ENCODE results near the gene SEPTIN10.
"Not testable (repeated sequence)": the region's sequence is repeated elsewhere in the genome, so short reads cannot be mapped to it uniquely, and the experiment has no call there.

Gene SEPTIN10

DNA sequence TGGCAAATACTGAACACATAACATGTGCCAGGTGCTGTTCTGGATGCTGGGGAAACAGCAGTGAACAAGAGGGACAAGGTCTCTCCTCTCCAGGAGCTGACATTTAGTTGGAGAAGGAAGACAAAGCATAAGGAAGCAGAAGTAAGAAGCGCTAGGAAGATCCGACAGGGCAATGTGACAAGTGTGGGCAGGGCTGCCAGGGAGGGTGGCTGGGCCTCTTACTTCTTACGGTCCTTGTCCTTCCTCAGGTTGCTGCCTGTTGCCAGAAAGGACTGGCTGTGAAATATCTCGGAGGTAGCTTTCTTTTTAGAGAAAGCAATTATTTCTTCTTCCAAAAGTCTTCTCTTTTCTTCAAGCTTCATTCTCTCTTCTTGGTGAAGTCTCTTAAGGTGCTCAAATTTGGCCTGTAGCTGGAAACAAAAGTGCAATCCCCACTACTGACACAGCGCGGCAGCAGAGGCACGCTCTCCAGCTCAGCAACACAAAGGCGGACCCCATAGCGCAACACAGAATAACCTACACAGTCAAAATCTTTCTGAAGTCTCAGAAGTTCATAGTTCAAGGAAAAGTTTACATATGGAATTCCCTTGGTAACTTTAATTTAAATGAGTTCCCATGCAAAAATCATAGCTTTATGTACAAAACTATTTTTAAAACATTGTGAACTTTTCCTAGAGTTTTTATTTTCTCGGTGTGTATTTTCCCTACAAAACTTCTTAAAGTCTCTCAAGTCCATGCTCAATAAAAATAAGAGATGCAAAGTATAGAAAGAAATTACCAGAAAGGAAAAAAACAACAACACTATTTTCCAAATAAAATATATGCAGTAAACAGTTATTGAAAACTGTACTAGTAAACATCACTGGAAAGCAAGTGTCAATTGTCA lies 67.7 kb downstream of the SEPTIN10 start:
- no peak for DNase-seq (ENCODE audit: low read depth, low spot score)

DNA sequence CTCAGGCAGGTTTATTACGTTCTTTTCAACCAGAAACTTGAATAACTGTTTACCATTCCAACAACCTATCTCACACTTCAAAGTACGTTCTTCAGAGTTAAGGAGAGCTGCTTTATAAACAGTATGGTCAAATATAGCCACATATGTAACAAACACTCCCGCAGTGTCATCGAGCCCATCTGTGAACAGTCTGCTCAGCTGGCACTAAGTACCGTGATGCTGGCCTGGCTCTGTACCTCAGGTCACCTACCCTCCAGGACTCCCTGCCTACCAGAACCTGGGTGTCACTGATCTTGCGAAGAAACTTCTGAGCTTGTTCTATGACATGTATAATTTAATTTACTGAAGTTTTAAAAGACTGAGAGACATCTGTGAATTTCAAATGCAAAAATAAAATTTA lies 71.4 kb downstream of the SEPTIN10 start:
- DNase-seq (ENCODE audit: low read depth, low spot score) = no peak

DNA sequence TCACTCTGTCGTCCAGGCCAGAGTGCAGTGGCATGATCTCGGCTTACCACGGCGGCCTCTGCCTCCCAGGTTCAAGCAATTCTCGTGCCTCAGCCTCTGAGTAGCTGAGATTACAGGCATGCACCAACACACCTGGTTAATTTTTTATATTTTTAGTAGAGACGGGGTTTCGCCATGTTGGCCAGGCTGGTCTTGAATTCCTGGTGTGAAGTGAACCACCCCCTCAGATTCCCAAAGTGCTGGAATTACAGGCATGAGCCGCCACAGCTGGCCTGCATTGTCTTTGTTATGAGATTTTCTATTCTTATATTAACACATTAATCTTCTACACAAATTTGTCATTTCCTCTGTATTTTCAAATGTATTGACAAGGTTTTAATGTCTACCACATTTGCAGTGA lies 75.2 kb downstream of the SEPTIN10 start:
- no peak for DNase-seq (ENCODE audit: low read depth, low spot score)

DNA sequence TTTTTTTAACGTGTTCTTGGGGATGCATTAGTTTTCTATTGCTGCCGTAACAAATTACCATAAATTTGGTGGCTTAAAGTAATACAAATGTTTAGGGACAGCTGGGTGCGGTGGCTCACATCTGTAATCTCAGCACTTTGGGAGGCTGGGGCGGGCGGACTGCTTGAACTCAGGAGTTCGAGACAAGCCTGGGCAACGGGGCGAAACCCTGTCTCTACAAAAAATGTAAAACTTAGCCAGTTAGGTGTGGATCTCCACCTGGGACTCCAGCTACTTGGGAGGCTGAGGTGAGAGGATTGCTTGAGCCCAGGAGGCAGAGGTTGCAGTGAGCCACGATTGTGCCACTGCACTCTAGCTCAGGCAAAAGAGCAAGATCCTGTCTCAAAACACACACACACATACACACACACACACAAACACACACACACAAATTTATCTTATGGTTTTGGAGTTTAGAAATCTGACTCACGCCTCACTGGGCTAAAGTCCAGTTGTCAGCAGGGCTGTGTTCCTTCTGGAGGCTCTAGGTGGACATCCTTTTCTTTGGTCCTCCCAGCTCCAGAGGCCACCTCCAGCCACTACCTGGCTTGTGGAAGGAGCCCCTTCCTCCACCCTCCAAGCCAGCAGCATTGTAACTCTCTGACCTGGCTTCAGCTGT lies 76.1 kb downstream of the SEPTIN10 start:
- no peak for DNase-seq (ENCODE audit: low read depth, low spot score)

DNA sequence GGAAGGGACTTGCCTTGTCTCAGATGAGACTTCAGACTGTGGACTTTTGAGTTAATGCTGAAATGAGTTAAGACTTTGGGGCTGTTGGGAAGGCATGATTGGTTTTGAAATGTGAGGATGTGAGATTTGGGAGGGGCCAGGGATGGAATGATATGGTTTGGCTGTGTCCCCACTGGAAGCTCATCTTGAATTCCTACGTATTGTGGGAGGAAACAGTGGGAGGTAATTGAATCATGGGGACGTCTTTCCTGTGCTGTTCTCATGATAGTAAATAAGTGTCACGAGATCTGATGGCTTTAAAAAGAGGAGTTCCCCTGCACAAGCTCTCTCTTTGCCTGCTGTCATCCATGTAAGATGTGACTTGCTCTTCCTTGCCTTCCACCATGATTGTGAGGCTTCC lies 77.2 kb downstream of the SEPTIN10 start:
- not testable (repeated sequence) for DNase-seq (ENCODE audit: low read depth, low spot score)

DNA sequence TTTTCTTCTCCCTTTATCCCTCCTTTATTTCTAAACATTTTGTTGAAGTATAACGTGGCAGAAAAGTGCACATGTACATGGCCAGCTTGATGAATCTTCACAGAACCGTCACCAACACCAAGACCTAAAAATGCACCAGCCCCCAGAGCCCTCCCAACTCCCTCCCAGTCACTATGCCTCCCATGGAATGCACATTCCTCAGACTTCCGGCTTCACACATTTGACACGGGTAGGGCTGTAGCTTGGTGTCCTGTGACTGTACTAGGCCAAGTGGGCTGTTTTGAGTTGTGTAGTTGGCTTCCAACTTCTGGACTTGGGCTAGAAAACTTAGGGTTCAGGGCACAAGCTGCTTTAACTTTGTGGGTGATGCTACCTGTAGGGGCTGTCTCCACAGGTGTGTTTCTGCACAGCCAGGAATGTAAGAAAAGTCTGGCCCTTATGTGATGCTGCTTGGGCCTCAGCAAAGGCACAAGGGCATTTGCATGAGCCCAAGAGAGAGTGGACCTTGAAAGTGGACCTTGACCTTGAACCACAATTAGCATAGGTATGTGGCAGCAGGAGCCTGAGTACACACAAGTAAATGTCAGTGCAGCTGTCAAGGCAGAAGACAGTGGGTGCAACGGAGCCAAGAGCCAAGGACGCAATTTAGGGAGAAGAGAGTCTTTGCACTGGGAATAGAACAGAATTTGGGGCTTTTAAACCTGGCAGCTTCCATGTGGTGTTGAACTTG lies 78.4 kb downstream of the SEPTIN10 start:
- no peak for DNase-seq (ENCODE audit: low read depth, low spot score)

DNA sequence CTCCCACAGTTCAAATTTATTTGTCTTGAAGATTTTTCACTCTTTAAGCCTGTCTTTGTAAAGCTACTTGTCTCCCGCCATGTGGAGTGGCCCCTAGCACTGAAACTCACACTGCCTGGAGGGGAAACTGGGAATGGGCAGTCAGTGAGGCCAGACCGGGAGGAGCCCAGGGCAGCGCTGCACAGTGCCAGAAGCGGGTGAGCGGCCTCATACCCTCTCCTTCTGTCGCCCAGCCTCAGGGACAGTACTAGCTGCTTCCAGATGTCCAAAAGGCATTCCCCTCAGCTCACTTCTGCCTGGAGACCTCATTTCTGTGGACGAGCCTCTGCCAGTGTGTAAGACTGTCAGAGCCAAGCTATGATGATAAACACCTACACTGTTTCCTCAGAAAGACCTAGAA lies 79.9 kb downstream of the SEPTIN10 start:
- DNase-seq (ENCODE audit: low read depth, low spot score) = no peak

DNA sequence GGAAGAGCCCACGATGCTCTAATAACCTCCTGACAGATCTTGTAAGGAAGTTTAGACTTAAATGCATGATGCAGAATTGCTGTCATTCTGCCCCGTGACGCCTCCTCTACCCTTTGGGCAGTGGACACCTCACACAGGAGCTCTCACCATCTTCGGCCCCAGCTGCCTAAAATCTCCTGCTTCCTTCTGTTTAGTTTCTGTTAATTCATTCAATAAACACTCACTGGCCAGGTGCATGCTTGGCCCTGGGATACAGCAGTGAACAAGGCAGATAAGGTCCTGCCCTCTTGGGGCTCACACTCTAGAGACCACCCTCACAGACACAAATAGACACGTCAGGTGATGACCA lies 81.1 kb downstream of the SEPTIN10 start:
- no peak for DNase-seq (ENCODE audit: low read depth, low spot score)

DNA sequence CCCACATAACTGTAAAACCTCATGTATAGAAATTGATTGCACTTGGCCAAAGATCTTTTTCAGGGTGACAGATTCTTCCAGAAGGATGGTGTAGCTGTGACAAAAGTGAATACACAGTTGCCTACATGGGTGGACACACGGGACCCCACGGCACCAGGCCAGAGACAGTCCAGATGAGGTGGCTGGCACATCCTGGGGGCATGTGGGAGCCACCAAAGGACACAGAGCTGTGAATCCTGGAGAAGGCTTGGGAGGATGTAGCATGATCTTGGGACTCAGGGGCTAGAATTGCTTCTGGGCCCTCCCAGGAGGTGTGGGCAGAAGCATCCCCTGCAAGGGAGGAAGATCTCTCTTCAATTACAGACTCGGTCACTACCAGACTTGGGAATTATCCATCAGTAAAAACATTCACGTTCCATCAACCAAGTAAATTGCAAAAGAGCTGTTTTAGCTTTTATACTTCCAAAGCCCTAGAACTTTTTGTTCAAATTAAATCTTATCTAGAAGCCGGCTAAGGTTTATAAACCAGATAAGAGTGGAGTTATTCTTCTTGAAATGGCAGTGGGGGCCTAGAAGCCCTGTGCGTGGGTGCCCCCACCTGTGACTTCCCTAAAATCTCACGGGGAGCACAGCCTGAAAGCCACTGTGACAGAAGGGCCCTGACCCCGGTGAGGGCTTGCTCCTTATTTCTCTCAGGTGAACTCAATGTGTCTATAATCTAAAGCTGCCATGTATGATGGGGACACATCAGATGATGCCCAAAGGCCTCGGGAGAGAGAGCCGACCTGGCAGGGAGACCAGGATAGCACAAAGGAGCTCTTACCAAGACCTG lies 81.7 kb downstream of the SEPTIN10 start:
- no peak for DNase-seq (ENCODE audit: low read depth, low spot score)

DNA sequence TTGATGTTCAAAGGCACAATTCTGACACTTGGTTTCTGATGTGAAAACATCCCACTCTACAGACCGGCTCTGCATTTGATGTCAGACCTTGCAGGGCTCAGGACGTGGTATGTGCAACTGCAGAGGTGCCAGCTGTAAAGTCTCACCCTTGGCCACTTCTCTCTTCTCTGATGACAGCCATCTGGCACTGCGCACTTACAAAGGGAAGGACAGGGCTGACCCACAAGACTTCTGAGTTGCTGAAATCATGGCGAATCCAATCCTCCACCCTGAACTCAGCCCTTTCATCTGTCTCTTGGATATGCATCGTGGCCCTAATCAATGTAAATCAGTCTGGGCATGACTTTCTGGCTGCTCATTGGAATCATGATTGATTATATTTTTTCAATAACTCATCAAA lies 82.5 kb downstream of the SEPTIN10 start:
- no peak for DNase-seq (ENCODE audit: low read depth, low spot score)

DNA sequence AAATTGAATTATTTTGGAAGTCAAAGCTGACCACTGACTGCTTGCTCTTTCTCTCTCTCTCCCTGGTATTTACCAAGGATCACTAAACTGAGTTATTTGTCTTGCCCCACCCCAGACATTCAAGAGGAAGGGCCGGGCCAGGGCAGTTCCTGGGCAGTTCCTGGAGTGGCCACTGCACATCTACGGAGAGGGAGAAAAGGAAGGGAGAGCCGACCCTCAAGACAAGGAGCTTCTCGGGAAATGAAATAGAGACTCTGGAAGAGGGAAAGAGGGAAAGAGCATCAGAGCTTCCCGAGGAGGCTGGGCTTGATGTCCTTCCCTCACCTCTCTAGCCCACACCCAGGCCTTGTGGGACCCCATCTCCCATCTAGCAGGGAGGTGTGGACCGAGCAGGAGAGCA lies 83.1 kb downstream of the SEPTIN10 start:
- no peak for DNase-seq (ENCODE audit: low read depth, low spot score)

DNA sequence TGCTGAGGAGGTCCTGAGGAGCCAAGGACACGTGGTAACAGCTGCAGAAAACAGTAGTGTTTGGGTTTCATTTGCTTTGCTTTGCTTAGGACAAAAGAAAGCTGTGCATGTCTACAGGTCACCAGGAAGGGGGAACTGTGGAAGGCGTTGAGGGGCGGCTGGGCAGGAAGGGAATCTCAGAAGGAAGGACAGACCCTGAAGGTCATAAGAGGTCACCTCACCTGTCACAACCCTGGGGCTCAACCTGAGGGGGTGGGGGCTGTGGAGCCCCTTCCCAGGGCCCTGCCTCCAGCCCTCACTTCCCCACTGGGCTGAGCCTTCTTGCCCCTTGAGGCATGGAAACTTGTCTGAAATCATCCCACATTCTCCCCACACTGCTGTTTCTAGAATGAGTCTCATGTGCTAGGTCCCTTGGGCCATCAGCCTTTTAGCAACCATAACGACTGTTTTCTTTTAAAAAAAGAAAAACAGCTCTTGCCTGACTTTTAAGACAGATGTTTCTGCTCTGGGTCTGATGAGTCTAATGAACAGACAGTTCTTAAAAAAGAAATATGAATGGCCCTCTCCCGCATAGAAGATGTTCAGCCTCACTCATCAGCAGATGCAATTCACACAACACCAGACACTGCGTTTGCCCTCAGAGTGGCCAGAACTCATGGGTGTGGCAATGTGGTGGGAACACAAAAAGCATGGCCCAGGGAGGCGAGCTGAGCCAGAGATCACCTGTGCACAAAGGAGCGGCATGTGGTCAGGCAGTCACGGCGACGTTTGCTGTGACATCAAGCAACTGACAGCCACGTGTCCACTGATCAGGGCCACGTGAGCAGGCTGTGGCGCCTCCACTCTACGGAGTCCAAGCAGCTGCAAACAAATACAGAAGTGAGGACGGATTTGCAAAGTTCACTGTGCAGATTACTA lies 84.0 kb downstream of the SEPTIN10 start:
- no peak for DNase-seq (ENCODE audit: low read depth, low spot score)

DNA sequence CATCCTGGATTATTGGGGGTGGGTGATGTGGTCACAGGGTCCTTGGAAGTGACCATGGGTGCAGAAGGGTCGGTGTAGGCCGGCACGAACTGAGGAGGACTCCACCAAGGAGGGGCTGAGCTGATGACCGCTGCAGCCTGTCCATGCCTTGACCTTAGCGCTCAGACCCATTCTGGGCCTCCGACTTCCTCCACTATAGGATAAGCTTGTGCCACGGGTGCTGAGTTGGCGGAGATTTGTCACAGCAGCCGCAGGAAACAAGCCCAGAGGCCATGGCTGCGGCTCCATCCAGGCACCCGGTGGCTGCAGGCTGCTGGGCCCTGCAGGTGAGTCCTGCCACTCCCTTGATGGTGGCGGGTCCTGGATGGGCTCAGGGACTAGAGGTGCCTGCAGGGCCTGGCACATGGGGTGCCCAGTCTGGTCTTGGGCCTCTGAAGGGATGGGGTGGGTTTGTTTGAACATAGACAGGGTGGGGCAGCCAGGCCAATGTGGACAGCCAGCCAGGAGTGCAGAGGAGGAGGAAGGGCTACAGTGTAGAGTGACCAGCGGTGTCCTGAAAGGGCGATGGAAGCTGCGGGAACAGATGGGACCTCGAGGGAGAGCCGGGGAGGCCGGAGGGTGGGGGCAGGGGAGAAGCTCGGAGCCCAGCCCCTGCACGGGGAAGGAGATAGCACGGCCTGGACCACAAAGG lies 84.8 kb downstream of the SEPTIN10 start:
- no peak for DNase-seq (ENCODE audit: low read depth, low spot score)

DNA sequence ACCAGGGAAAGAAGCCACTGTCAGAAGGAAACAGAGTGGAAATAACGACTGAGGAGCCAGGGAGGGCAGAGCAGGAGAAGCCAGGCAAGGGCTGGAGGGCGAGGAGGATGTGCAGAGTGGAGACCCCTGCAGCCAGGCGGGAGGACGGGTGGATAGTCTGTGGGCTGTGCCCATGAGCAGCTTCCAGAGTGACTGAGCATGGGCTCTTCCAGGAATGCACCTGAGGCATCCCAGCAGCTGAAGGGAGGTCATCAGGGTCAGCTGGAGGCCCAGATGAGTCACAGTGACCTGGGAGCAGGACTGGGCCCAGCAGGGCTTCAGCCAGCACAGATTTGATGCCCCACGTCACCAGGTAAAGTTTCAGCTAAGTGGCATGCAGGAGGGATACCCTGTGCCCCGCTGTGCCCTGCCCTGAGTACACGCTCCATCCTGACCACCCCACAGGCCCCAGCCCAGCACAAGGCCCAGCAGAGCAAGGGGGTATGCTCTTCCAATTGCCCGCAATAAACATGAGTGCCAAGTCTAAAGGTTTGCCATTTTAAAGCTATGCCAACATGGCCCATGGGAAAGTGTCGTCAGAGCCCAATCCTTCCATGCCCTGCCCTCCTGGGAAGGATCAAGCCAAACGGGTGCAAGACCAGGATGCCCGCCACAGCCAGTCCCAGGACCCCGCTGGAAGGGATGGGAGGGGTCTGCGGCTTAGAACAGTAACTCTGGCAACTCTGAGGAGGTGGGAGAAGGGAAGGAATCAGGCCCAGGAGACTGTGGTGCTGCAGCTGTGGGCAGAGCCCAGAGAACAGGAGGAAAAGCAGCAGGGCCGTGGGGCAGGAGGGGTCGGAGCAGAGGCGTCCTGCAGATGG lies 85.7 kb downstream of the SEPTIN10 start:
- no peak for DNase-seq (ENCODE audit: low read depth, low spot score)

DNA sequence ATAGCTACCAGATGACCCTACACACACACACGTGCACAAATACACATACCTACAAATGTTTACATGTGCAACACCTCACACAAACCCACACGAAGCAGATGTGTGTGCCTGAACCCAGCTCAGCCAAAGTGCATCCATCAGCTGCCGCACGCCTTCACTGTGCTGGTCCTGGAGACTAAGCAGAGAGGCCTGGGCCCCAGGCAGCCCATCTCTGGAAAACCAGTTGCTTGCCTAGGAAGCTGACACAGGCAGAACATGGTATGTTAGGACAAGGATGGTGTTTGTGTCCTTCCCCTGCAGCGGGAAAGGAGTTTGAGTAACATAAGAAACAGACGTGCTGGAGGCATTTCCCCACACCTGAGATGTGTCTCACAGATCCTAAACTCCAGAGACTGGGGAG lies 86.7 kb downstream of the SEPTIN10 start:
- DNase-seq (ENCODE audit: low read depth, low spot score) = no peak

DNA sequence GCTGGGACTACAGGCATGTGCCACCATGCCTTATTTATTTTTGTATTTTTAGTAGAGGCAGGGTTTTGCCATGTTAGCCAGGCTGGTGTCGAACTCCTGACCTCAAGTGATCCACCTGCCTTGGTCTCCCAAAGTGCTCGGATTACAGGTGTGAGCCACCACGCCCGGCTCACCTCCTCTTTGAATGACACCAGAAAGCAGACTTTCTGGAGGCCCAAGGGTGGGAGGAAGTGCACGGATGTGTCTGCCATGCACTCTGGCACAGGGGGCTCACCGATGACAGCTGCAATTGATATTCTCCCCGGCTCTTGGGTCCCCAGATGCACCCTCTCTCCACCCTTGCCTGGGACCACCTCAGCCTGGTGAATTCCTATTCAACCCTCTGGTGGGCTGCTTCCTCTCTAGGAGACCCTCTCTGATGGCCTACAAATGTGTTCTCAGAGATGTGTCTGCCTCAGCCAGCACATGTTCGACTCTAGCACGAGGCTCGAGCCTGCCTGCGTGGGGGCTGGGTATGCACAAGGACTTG lies 87.3 kb downstream of the SEPTIN10 start:
- DNase-seq (ENCODE audit: low read depth, low spot score) = no peak

DNA sequence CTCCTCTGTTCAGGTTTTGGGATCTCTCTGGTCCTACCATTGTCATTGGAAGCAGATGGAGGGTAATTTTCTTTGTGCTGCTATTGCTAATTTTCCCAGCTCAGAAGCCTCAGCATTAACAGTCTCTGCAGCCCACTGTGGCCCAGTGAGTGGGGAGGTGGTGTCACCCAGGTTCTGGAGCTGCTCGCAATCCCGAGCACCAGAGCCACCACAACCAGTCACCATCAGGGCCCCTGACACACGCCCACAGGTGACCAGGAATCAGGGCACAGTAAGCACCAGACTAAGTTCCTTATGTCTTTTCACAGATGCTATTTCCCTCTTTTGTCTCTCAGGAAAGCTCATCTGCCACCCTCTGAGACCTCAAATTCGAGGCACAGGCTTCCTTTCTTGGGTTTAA lies 87.9 kb downstream of the SEPTIN10 start:
- no peak for DNase-seq (ENCODE audit: low read depth, low spot score)

DNA sequence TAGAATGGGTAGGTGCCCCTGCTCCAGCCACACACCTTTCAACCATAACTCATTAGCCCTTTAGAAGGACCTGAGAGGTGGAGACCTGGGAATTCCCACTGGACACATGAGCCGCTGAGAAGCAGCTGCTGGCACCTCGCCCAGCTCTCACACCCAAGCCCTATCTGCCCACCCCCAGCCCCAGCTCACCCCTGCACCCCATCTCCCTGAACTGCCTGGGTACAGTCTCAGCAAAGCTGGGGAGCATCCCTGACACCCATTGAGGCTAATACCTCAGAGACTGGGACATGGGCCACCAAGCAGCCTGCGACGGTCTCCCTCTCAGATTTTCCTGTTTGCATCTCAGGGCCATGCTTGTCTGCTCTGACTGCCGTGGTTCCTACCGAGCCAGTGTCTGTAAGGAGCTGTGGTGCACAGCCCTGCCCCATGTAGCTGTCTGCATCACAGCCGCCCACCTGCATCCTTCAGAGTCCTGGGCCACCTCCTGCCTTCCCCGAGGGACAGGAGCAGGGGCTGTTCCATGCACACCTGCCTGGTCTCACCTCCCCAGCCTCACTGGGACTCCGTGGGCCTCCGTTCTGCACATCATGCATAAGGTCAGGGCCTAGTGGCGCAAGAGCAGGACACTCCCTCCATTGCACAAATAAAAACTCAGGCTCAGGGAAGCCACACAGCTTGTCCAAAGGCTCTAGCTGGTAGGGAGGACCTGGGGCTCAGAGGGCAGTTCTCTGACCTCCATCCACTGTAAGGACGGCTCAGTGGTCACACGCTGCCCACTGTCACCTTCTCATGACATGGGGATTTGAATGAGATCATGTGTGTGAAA lies 90.0 kb downstream of the SEPTIN10 start:
- DNase-seq (ENCODE audit: low read depth, low spot score) = no peak
